GM18861 (cell line): ENCODE results near the gene GABRR2.

ENCODE experiments used
- ATAC-seq: cut with Tn5 transposase; IDR thresholded peaks from one replicate; pipeline ENCODE4 v1.9.1; 2021; ENCODE audit not compliant: unreplicated experiment

Gene GABRR2

DNA sequence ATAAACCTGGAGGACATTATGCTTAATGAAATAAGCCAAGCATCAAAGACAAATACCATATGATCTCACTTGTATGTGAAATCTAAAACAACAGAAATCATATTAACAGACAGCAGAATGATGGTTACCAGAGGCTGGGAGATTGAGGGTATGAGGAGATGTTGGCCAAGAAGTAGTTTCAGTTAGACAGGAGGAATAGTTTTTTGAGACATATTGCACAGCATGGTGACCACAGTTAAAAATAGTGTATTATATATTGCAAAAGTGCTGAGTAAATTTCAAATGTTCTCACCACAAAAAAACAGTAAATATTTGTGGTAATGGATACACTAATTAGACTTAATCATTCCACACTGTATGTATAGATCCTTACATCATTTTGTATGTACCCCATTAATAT, 99.7 kb downstream of the GABRR2 start:
- no peak for ATAC-seq

DNA sequence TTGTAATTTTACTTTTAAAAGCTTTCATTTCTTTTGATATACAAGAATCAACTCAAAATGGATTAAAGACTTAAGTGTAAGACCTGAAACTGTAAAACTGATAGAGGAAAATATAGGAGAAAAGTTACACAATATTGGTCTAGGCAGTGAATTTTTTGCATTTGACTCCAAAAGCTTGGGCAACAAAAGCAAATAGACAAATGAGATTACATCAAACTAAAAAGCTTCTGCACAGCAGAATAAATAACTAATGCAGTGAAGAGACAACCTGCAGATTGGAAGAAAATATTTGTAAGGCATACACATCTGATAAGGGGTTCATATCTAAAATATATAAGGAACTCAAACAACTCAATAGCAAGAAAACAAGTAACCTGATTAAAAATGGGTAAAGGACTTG, 100.9 kb downstream of the GABRR2 start:
- no peak for ATAC-seq

DNA sequence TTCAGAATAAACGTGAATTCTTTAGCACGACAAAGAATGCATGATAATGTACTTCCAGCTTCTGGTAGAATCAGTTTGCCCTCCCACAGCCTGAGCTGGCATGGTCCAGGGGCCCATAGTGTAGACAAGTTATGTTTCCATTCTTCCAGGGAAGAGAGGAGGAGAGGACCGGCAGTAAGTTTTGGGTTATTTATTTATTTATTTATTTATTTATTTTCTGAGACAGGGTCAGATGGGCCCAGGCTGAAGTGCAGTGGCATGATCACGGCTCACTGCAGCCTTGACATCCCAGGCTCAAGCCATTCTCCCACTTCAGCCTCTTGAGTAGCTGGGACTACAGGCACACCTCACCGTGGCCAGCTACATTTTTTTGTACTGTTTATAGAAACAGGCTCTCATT, 102.6 kb downstream of the GABRR2 start:
- ATAC-seq = no peak

DNA sequence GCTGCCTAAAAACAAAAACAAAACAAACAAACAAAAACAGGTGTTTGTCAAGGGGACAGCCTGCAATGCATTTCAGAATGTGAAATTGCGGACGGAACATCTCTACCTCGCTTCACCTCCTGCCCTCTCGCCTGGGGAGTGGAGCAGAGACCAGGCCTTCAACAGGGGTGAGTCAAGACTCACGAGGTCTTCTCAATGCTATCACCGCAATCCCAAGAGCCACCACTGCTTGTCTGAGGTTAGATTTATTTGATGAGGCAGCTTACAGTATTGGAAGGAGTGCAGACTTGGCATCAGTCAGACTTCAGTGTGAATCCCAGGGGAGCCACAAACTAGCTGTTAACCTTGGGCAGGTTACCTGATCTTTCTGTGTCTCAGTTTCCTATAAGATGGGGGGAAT, 105.6 kb downstream of the GABRR2 start:
- ATAC-seq = no peak

DNA sequence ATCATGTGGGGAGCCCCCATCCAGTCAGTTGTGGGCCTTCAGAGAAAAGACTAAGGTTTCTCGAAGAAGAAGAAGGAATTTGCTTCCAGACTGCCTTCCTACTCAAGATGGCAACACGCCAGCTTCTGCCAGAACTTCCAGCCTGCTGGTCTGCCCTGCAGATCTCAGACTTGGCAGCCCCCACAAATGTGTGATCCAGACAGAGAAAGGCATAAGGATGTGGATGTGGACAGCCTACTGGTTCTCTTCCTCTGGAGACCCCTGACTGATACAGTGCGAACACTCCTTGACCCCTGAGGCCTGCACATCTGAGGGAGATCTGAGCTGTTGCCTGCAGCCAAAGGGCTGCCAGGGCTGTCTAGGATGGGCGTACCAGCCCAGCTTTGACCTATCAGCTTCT, 106.5 kb downstream of the GABRR2 start:
- no peak for ATAC-seq
